GM19099 (cell line): ENCODE data around the gene SNRNP200.
A peak's percentile ranks its signal among the peaks of the same experiment; 100 is the strongest.

Source experiments
- POLR2A ChIP-seq: IDR thresholded peaks from 3 replicates; pipeline ENCODE4 v1.6.1; 2011; ENCODE audit warnings: low read depth; ENCODE audit not compliant: insufficient read length; ENCODE audit errors: extremely low read depth

The SNRNP200 gene

DNA sequence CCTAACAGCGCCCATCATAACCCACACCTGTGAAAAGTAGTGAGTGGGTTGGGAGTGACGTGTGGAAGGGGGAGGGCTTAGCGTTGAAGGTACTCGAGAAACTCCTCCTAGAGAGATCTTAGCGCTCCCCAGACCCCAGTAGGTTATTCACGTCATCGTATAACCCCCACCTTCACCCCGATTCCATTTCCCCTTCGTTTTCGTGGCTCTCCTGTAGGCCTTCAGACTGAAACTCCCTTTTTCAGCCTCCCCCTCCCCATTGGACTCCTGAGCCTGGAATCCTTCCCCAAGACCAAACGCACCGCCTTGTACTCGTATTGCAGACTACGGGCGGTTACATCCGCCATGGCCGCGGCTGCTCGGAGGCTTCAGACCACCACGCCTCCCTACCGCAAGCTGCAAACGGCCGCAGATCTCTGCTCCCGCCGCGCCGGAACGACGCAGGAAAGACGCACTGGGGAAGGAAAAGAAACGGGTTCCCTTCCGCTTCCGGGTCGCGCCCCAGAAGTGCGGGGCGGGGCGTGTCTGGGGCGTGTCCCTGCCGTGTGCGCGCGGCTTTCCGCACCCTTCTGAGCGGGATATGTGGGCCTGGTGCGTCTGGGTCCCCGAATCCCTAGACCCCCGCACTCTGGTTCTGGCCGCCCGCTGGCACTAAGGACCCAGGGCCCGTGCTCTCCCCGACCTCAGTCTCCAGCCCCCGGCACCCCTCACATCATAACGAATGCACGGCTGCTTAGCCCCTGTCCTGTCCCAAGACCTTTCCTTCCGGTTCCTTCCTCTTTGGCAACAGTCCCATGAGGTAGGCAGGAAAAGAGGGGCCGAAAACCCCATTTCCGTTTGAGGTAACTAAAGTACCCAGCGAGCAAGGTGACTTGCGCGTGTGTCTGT lies at the start of gene SNRNP200:
Gene SNRNP200, minus strand, starts transcription at position 456 of the 888 bp plus-strand sequence. Its CDS starts 109 bp downstream, at position 347.
- TF ChIP-seq POLR2A = peak; percentile 85

DNA sequence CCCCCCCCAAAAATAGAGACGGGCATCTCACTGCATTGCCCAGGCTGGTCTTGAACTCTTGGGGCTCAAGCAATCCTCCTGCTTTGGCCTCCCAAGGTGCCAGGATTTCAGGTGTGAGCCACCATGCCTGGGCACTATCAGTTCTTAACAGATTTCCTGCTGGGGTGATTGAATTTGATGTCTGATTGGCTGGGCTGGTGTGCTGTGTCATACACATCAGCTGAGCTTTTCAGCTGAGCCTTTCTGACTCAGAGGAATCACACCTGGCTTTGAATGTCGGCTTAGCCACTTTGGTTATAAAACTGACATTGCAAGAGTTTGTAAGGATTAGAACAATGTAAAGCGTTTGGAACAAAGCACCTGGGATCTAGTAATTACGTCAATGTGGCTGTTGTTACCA lies 49.1 kb upstream of the SNRNP200 start:
- TF ChIP-seq POLR2A = no peak

DNA sequence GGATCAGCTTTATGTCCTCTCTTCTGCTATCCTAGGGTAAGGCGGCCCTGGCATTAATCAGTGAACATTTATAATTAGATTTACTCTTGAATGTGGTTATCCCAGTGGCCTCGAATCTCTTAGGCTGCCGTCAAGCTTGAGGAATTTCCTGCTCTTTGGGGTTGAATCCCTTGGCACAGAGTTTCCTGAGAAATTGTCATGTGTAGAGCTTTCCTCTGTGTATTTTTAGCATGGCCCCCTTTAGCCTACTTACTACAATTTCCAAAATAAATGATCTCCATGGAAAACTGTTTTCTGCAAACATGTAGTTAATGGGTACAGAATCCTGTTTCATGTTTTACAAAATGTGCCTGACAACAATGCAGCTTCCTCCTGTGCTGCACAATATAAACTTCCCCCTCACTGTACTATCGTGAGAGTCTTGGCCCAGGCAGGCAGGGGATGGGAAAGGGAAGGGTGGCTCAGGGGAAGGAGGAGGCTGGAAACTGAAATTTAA lies 48.3 kb upstream of the SNRNP200 start:
- no peak for TF ChIP-seq POLR2A

DNA sequence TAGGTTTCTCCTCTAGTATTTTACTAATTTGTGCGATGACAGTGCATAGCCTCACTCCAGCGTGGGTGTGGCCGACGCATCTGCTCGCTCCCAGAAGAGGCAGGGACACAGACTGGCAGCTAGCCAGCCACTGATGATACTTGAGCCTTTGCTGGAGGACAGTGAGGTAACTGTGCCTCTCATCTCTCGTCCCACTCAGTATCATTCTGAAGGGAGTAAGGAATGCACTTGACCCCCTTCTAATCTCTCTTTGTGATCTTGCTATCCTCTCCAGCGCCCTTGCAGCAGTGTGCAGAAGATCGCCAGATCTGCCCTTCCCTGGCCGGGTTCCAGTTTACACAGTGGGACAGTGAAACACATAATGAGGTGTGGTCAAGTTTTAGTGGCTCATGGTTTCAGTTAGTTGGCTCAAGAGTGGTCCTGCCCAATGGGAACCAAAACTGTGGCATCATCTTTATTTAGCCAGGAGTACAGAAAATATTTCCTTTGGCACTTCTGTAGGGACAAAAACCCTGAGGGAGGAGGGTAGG lies 47.8 kb upstream of the SNRNP200 start:
- TF ChIP-seq POLR2A = no peak

DNA sequence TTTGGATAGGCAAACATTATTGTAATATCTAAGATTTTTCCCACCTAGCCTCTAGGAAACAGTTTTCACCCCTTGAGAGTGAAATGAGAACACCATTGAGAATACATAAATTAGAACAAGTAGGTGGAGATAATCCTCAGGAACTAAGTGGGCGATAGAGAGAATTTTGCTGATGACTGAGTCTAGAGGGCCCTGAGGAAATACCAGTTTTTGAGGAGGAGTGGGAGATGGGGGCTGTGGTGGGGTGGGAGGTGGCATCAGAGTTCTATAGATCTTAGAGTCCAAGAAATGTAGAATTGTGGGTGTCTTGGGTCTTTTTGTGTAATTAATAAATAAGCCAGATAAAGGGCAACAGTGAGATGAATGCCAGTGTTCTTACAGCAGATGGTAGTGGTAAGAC lies 42.0 kb upstream of the SNRNP200 start:
- TF ChIP-seq POLR2A = no peak

DNA sequence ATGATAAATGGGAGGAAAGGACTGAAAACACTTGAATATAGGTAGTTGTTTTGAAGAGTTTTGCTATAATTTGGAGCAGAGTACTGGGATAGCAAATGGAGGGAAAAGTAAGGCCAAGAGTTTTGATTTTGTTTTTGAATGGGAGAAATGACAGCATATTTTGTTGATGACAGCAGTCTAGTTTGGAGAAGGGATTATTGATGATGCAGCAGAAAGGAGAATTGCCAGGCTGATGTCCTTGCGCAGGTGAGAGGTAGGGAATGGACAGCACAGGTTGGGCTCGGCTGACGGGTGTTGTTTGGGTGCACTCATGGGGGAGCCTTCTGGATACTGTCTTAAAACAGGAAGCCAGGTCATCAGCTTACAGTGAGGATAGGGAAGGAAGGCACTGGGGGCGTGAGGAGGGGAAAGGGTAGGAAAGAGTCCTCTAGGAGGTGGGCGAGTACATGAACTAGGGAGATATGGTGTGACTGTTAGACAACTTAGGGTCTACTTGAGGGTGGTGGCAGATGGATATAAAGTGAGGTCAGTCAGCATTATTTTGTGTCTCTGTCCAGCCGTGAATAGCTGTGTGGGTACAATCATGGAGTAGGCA lies 40.6 kb upstream of the SNRNP200 start:
- TF ChIP-seq POLR2A = no peak

DNA sequence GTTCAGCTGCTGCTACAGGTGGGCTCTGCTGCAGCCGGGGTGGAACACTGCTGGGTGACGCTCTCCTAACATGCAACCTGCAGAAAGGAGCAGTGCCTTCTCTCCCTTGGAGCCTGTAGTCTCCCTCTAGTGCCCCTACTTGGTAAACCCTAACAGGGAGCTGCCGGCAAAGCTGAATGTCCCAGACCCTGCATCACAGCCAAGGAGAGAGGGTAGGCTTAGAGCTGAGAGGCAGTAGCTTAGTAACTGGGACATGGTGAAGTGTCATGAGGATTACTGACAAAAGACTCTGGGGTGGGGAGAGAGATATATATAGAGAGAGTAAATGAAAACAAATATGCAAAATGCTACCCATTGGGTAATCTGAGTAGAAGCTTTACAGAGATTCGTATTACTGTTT lies 40.1 kb upstream of the SNRNP200 start:
- TF ChIP-seq POLR2A = no peak

DNA sequence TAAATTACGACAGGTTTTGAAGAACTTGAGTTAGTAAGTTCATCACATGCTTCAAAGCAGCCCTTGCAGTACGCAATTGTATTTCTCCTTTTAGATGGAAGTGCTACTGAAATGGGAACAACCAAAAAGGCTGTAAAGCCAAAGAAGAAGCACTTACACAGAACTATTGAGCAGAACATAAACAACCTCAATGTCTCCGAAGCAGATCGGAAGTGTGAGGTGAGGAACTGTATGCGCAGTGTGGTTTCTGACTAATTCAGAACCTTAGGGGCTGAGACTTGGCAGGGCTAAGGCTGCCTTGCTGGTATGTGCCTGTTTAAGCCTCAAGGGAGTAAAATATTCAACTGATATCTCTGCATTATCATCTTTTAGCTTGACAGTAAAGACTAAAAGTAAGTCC lies 38.7 kb upstream of the SNRNP200 start:
- TF ChIP-seq POLR2A = no peak

DNA sequence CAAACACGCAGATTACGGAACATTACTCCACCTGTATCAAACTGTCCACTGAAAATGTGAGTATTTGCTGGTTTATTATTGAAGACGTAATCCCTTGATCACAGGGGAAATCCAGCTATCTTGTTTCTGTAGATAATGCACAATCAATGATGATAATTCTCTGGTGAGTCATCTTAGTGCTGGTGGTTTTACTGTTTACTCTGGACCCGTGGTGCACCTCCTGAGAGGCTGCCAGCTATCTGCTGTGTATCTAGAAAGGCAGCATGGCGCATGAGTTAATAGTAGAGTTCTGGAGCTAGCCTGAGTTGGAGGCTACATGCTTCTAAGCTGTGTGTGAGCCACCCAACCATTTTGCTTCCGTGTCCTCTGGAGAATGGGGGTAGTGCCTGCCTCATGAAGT lies 36.7 kb upstream of the SNRNP200 start:
- TF ChIP-seq POLR2A = no peak

DNA sequence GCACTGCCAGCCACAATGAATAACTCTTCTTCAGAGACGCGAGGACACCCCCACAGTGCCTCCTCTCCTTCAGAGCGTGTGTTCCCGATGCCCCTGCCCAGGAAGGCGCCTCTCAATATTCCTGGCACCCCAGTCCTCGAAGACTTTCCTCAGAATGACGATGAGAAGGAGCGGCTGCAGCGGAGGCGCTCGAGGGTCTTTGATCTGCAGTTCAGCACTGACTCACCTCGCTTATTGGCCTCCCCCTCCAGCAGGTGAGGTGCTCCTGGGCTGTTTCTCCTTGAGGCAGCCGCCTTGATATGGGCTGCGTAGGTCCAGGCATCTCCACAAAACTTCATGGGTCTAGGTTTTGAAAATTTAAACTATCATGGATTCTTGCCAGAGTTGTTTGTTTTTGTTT lies 36.3 kb upstream of the SNRNP200 start:
- no peak for TF ChIP-seq POLR2A

DNA sequence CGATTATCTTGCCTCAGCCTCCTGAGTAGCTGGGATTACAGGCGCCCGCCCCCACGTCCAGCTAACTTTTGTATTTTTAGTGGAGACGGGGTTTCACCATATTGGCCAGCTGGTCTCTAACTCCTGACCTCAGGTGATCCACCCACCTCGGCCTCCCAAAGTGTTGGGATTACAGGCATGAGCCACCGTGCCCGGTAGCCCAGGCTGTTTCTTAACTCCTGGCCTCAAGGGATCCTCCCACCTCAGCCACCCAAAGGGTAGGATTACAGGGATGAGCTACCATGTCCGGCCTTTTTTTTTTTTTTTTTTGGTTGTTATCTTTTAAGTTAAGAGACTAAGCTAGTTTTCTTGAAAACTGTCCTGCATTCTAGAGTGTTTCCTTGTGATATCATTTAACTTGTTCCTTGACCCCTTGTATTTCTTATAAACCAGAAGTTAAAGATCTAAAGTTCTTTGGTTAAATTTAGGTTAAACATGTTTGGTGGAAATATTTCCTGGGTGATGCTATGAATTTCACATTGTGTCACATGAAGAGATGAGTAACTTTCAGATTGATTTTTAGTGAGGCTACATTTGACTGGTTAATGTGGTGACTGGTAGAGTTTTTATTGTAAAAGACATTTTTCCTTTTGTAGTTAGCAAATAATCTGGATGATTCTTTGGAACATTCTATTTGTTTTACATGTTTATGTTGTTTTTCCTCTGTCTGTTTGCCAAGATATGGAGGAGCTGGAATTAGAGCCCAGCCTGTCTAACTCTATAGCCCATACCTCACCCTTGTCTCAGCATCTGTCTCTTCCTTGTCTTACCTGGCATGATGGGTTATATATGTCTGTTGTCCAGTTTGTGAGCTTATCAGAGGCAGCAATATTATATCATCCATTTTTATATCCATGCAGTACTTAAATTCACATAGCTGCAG lies 35.4 kb upstream of the SNRNP200 start:
- no peak for TF ChIP-seq POLR2A

DNA sequence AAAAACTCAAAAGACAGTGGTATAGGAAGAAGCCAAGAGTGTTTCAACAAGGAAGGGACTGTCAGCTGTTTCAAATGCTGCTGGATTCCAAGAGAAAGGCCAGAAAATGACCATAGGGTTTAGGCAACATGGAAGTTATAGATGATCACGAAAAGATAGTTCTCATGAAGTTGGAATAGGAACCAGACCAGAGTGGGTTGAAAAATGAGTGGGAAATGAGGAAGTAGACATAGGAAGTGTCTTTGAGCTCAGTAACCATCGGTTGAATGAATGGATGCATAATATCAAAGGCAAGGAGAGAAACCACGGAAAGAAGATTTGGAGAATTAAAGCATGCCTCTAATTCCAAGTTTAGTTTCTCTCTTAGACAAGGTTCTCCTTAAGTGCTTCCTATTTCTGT lies 31.5 kb upstream of the SNRNP200 start:
- TF ChIP-seq POLR2A = no peak

DNA sequence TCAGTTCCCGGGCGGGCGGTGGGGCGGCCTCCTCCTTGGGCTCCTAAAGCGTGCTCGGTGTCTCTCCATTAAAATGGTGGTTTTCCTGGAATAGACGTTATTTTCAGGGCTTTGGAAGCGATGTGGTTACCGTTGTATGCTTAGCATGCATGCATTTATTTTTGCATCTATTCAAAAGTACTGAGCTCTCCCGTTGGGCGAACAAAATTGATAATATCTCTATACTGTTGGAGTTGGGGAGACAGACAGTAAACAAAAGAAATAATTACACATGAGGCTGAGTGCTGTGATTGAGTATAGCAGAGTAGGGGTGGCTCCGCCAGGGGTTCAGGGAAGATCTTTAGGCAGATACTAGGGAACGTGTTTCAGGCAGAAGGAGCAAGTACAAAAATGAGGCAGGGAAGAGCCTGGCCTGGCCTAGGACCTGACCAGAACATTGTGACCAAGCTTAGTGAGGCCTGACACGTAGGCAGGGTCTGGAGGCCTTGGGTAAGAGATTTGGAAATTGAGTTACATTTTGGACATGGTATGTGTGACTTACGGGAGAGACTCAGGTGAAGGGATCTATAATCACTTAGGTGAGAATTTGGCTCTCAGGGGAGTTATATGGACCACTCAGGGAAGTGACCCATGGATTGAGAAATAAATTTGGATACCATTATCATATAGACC lies 30.9 kb upstream of the SNRNP200 start:
- TF ChIP-seq POLR2A = peak; percentile 82

DNA sequence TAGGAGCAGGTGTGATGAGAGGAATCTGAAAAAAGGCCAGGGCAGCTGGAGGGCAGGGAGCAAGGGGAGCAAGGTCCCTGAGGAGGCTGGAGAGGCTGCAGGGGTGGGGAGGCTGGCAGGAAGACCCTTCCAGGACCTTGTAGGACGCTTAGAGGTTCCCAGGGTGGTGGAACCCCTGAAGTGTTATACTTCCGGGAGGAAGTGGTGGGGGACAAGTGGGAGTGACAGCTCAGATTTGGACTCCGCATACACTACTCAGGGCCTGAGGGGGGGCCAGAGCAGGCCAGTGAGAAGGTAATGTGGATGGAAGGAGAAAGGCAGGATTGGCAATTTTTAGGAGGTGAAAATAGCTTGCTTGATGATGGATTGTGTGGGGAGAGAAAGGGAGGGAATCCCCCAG lies 28.4 kb upstream of the SNRNP200 start:
- no peak for TF ChIP-seq POLR2A
